Measurements from ENCODE around the gene HOATZ. TPM values are rescaled to one million over a fixed set of nuclear protein-coding genes. Genes with fewer than 3 reads are reported as not detected.

The HOATZ gene
- total and polyA plus RNA-seq, 2 donors (not counting 3 experiments of a cell fraction or from before 2014, with no cell fraction given) = not detected

GRCh38 chr11:111531136-111531535 is 16.6 kb downstream of the HOATZ start:
- Histone ChIP-seq H3K27me3 (ENCODE audit: control insufficient read depth in 2 of 2, insufficient read depth in 2 of 2, low read length in 2 of 2) (peaks cover 6 to 26% of the 10 kb centered on the region in 2 experiments), H3K9ac (replicated peaks; ENCODE audit: extremely low read depth, insufficient read depth, low read length) (no peak overlapping the region), H3K4me2 (ENCODE audit: insufficient read depth, low read length) (no peak overlapping the region), H2AFZ (ENCODE audit: low read depth, low read length) (no peak overlapping the region), H4K20me1 (replicated peaks; ENCODE audit: control insufficient read depth, extremely low read depth, insufficient read depth, low read length) (no peaks in the 10 kb centered on the region), H3K4me3 (replicated peaks in 1 of 3; ENCODE audit: insufficient read depth in 1 of 3, low read depth in 1 of 3, low read length in 3 of 3) (no peak overlapping the region), H3K4me1 (ENCODE audit: control insufficient read depth, extremely low read depth, insufficient read depth, low read length) (no peaks in the 10 kb centered on the region), H3K79me2 (ENCODE audit: control insufficient read depth, insufficient read depth, low read length) (no peaks in the 10 kb centered on the region), H3K27ac (ENCODE audit: insufficient read depth, low read depth, low read length) (no peak overlapping the region), H3K9me3 (replicated peaks; ENCODE audit: control insufficient read depth, insufficient read depth, low read length) (no peaks in the 10 kb centered on the region), H3K36me3 (ENCODE audit: control insufficient read depth in 2 of 2, extremely low read depth in 1 of 2, insufficient read depth in 2 of 2, low read length in 2 of 2) (no peaks in the 10 kb centered on the region), H3K9me1 (replicated peaks; ENCODE audit: control insufficient read depth, extremely low read depth, insufficient read depth, low read length) (no peaks in the 10 kb centered on the region)
- intact Hi-C loops (cut with micrococcal nuclease) = no loop called here
- CTCF ChIA-PET = interaction anchor here (1.2 kb wide), 1 partner anchor 340 kb away, joined by 3 read pairs; the partner anchor contains the start of gene ALG9
- FAIRE-seq (no peak), DNase-seq (ENCODE audit: low read depth, low spot score) (no peak)
- TF ChIP-seq EZH2 (IDR thresholded peaks at IDR 0.05; ENCODE audit: borderline replicate concordance, low read depth, low read length, severe bottlenecking) (no peak), MYC (IDR thresholded peaks at IDR 0.05; ENCODE audit: low read depth, low read length) (no peak), CTCF (IDR thresholded peaks at IDR 0.05; ENCODE audit: extremely low read depth in 1 of 2, insufficient read depth in 1 of 2, low read depth in 1 of 2, low read length in 2 of 2) (no peak), POLR2AphosphoS5 (IDR thresholded peaks at IDR 0.05; ENCODE audit: insufficient read depth, low read depth, low read length) (no peak), GATA2 (IDR thresholded peaks at IDR 0.05; ENCODE audit: insufficient read depth, insufficient read length, low read depth, low read length) (no peak), FOS (IDR thresholded peaks at IDR 0.05; ENCODE audit: borderline replicate concordance, insufficient read depth, low read length) (no peak), POLR2A (IDR thresholded peaks at IDR 0.05; ENCODE audit: low read depth, low read length) (no peak), JUN (IDR thresholded peaks at IDR 0.05; ENCODE audit: borderline replicate concordance, insufficient read depth, insufficient read length, low read depth) (no peak), MAX (IDR thresholded peaks at IDR 0.05; ENCODE audit: insufficient read depth, insufficient read length) (no peak)
- dilution Hi-C loops (cut with MboI; ENCODE audit: extremely low pct_ligation_motif_present, low sequenced_read_pairs) = no loop called here
- POLR2A ChIA-PET = no interaction called here
- no TSS peak for BruUV-seq (replicated peaks)
